ENCODE results near the gene IL27RA. TPM values are rescaled to one million over a fixed set of nuclear protein-coding genes. Genes with fewer than 3 reads are reported as not detected.

The IL27RA gene
- total RNA-seq: 7.2 TPM

GRCh38 chr19:14031719-14032480 lies at the start of gene IL27RA:
IL27RA (plus strand) TSS chr19:14031762; CDS start chr19:14031873, 111 bp downstream.

GRCh38 chr19:14006085-14006765 lies 25.3 kb upstream of the IL27RA start, which contains the start of gene RFX1:
RFX1 (minus strand) TSS chr19:14006320; CDS start chr19:13993843, 12,477 bp downstream.

DNA sequence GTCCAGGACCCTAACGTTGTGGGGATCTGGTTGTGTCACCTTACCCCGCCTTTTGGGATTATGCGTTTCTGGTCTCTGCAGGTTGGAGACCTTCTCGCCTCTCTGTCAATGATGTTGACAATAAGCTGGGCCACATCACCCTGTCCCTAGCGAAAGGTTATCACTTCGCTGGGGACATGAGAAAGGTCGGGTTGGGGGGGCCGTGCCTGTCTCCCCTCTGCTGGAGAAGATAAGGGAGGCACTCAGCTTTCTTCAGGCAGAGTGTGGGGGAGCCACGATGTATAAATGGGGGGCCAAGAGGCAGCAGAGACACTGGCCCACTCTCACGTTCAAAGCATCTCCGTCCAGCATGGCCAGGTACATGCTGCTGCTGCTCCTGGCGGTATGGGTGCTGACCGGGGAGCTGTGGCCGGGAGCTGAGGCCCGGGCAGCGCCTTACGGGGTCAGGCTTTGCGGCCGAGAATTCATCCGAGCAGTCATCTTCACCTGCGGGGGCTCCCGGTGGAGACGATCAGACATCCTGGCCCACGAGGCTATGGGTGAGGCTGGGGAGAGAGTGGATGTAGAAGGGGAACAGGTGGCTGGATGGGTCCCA lies 3.6 kb upstream of the IL27RA start, which contains the start of gene RLN3:
RLN3 (plus strand) TSS at position 293 of the 595 bp plus-strand sequence; CDS start at position 350, 57 bp downstream.

GRCh38 chr19:14061751-14062557 lies 30.4 kb downstream of the IL27RA start, which contains the start of gene PALM3:
PALM3 (minus strand) TSS chr19:14062076; CDS start chr19:14061980, 96 bp downstream.

GRCh38 chr19:14072535-14073260 lies 41.1 kb downstream of the IL27RA start, which contains the start of gene MISP3:
MISP3 (plus strand) TSS chr19:14072786; CDS start chr19:14073310, 524 bp downstream.

GRCh38 chr19:14085309-14085995 lies 53.9 kb downstream of the IL27RA start, which contains the start of gene C19orf67:
C19orf67 (minus strand) TSS chr19:14085783; CDS start chr19:14085627, 156 bp downstream.

DNA sequence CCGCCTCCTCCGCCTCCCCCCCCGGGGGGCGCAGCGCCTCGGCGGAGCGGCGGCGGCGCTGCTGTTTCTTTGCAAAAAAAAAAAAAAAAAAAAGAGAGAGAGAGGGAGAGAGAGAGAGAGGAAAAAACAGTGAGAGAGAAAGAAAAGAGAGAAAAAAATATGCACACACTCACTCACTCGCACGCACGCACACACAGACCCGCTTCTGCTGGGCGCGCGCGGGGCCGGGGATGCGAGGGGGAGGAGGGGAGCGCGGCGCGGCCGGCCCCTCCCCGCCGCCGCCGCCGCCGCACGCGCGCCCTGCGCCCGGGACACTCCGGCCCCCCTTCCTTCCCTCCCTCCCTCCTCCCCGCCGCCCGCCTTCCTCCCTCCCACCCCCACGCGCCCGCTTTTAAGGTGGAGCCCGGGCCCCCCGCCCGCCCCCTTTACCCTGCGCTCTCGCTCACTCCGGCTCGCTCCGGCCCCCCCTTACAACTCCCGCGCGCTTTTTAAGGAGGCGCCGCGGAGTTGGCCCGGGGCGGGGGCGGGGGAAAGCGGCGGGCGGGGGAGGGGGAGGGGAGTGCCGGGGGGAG lies 59.0 kb downstream of the IL27RA start, which contains the start of gene SAMD1:
SAMD1 (minus strand) TSS at position 243 of the 572 bp plus-strand sequence.

Other genes with a start within 250 kb of the IL27RA start
- 15.9 TPM for gene ZSWIM4, start 236.3 kb upstream of the IL27RA start, total RNA-seq
- not detected for gene NANOS3, start 154.6 kb upstream of the IL27RA start, total RNA-seq
- gene BRME1, start 125.6 kb upstream of the IL27RA start, total RNA-seq: 4.2 TPM
- 19.6 TPM for gene CC2D1A, start 125.6 kb upstream of the IL27RA start, total RNA-seq
- 0.76 TPM for gene PODNL1, start 93.3 kb upstream of the IL27RA start, total RNA-seq
- gene DCAF15, start 79.3 kb upstream of the IL27RA start, total RNA-seq: 23.9 TPM
- 14.8 TPM for gene RFX1, start 25.4 kb upstream of the IL27RA start, total RNA-seq
- gene RLN3, start 3.6 kb upstream of the IL27RA start, total RNA-seq: not detected
- 5.0 TPM for gene PALM3, start 30.3 kb downstream of the IL27RA start, total RNA-seq
- gene MISP3, start 41.0 kb downstream of the IL27RA start, total RNA-seq: 6.6 TPM
- gene C19orf67, start 54.0 kb downstream of the IL27RA start, total RNA-seq: not detected
- gene SAMD1, start 59.0 kb downstream of the IL27RA start, total RNA-seq: 39.5 TPM
- gene PRKACA, start 86.0 kb downstream of the IL27RA start, total RNA-seq: 76.0 TPM
- 16.7 TPM for gene ASF1B, start 104.8 kb downstream of the IL27RA start, total RNA-seq
- gene ADGRL1, start 174.4 kb downstream of the IL27RA start, total RNA-seq: 52.5 TPM